Fibroblast of villous mesenchyme (primary cell): Measurements from ENCODE around the gene CDYL2. TPM values are rescaled to one million over a fixed set of nuclear protein-coding genes. Genes with fewer than 3 reads are reported as not detected.

Experiments used
- DNase-seq: peaks from one replicate; pipeline ENCODE4 v3.0.0-alpha.2; 2010; ENCODE audit warnings: low read depth
- H3K4me3 ChIP-seq: 2 replicates; pipeline ENCODE4 v1.5.1; 2011; ENCODE audit warnings: low read depth, mild to moderate bottlenecking, low read length
- CTCF ChIP-seq: IDR thresholded peaks from 2 replicates; pipeline ENCODE4 v1.5.1; 2012; ENCODE audit warnings: low read depth, mild to moderate bottlenecking, low read length; ENCODE audit not compliant: insufficient read depth
- total RNA-seq: library from RNA; depleted of rRNA; stranded (reverse); fragments of >200 nt; gene quantifications from 2 replicates; pipeline ENCODE4 v1.2.3, GENCODE V29; 2012

CDYL2 gene
- total RNA-seq, 1 donor = 14.2 TPM

GRCh38 chr16:80594756-80595155 lies 209.6 kb downstream of the CDYL2 start:
- TF ChIP-seq CTCF = no peak
- no peak overlapping the region for H3K4me3 ChIP-seq
- DNase-seq = no peak

DNA sequence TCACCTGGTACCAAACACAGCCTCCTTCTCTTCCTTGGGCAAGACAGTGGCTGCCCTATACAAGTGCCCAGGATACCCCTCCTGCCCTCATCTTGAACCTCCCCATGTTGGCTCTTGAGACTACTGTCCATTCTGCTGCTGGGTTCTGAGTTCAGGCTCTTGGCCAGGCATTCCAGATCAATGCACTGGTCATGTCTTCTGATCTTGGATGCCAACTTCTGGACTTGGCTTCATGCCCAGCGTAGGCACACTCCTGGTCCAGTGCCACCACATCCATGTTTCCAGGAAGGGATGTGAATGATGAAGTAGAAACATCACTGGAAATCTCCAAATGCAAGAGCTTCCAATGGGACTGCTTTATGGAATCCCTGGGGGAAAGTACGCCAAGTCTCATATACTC lies 212.1 kb downstream of the CDYL2 start:
- H3K4me3 ChIP-seq = no peak overlapping the region
- no peak for TF ChIP-seq CTCF
- no peak for DNase-seq

GRCh38 chr16:80591071-80591915 lies 213.1 kb downstream of the CDYL2 start:
- no peak for TF ChIP-seq CTCF
- no peak for DNase-seq
- no peak overlapping the region for H3K4me3 ChIP-seq

DNA sequence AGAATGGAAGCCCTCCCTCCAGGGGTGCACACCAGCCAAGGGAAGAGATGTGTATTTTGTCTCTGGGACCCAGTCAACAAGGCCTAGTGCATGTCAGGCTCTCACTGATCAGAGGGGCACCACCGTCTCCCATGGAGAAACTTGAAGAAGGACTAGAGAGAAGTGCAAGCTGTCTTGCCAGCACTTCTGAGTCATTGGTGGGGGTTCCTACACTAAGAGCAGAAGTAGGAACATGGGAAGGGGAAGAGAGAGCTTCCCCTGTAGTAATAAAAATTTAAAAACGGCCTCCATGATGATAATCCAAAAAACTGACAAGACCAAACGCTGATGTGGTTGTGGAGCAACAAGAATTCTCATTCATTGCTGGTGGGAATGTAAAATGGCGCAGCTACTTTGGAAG lies 217.3 kb downstream of the CDYL2 start:
- no peak overlapping the region for H3K4me3 ChIP-seq
- TF ChIP-seq CTCF = no peak
- no peak for DNase-seq

GRCh38 chr16:80586476-80586875 lies 217.9 kb downstream of the CDYL2 start:
- DNase-seq = no peak
- no peak for TF ChIP-seq CTCF
- no peak overlapping the region for H3K4me3 ChIP-seq

DNA sequence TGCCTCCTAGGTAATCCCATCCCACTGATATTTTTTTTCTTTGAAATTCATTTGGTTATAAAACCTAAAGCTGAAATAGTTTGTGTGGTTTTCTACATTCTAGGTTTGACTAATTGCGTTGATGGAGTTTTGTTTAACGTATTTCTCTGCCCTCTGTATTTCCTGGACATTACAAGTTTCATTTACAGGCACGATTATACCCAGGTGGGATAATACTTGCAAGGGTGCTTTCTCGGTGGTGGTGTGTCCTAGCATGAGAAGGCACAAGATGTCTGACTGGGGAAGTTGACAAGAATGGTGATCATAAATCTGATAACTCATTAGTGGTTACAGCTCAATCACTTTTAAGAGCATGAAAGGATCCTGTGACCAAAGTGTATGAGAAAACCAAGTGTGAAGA lies 218.6 kb downstream of the CDYL2 start:
- no peak for DNase-seq
- H3K4me3 ChIP-seq = no peak overlapping the region

More for the DNA sequence above, 218.6 kb downstream of the CDYL2 start:
- no peak for TF ChIP-seq CTCF
